DOHH2 (cell line): ENCODE data around the gene A4GALT.
A peak's percentile ranks its signal among the peaks of the same experiment; 100 is the strongest.

Experiments used
- H3F3A ChIP-seq: fragments of 200-600 bp; sonication (generic), shearing (Covaris generic); 2 replicates; pipeline ENCODE4 v1.6.0; 2016; ENCODE audit warnings: antibody characterized with exemption, mild to moderate bottlenecking; ENCODE audit not compliant: control insufficient read depth, insufficient read depth
- H3K27ac ChIP-seq: fragments of 200-600 bp; sonication (generic); 2 replicates; pipeline ENCODE4 v1.5.1; 2014; ENCODE audit warnings: low read depth, mild to moderate bottlenecking, low read length, moderate library complexity
- H3K27me3 ChIP-seq: fragments of 200-600 bp; sonication (generic); 2 replicates; pipeline ENCODE4 v1.6.1; 2014; ENCODE audit warnings: mild to moderate bottlenecking, low read length, mixed read lengths; ENCODE audit not compliant: control insufficient read depth
- H3K36me3 ChIP-seq: fragments of 200-600 bp; sonication (generic); 2 replicates; pipeline ENCODE4 v1.6.1; 2014; ENCODE audit warnings: mild to moderate bottlenecking, low read length, moderate library complexity, mixed read lengths; ENCODE audit not compliant: control insufficient read depth
- H3K4me1 ChIP-seq: fragments of 200-600 bp; sonication (generic); 2 replicates; pipeline ENCODE4 v1.6.1; 2014; ENCODE audit warnings: mild to moderate bottlenecking, low read length, mixed read lengths; ENCODE audit not compliant: control insufficient read depth
- H3K4me2 ChIP-seq: fragments of 200-600 bp; sonication (generic); 2 replicates; pipeline ENCODE4 v1.6.0; 2014; ENCODE audit warnings: mild to moderate bottlenecking, low read length, moderate library complexity
- H3K4me3 ChIP-seq: fragments of 200-600 bp; sonication (generic); 2 replicates; pipeline ENCODE4 v1.5.1; 2014; ENCODE audit warnings: mild to moderate bottlenecking, low read length, mixed read lengths
- H3K79me2 ChIP-seq: fragments of 200-600 bp; sonication (generic); 2 replicates; pipeline ENCODE4 v1.6.1; 2014; ENCODE audit warnings: mild to moderate bottlenecking, low read length, mixed read lengths; ENCODE audit not compliant: control insufficient read depth
- H3K9me2 ChIP-seq: fragments of 200-600 bp; sonication (generic); replicated peaks from 2 replicates; pipeline ENCODE4 v1.6.1; 2014; ENCODE audit warnings: mild to moderate bottlenecking, low read length, mixed read lengths; ENCODE audit not compliant: control insufficient read depth
- H3K9me3 ChIP-seq: fragments of 200-600 bp; sonication (generic); 2 replicates; pipeline ENCODE4 v1.6.1; 2014; ENCODE audit warnings: antibody characterized with exemption, low read length, mixed read lengths; ENCODE audit not compliant: control insufficient read depth, insufficient read depth
- H4K20me1 ChIP-seq: fragments of 200-600 bp; sonication (generic); 2 replicates; pipeline ENCODE4 v1.6.0; 2014; ENCODE audit warnings: low read depth, mild to moderate bottlenecking, antibody characterized with exemption, low read length, moderate library complexity; ENCODE audit not compliant: control insufficient read depth, insufficient read depth
- CTCF ChIP-seq: fragments of 200-600 bp; sonication (generic); IDR thresholded peaks from one replicate; pipeline ENCODE4 v1.5.1; 2014; ENCODE audit warnings: antibody characterized with exemption, mild to moderate bottlenecking, low read depth, low read length; ENCODE audit not compliant: poor library complexity, severe bottlenecking
- EZH2phosphoT487 ChIP-seq: fragments of 200-600 bp; sonication (generic); IDR thresholded peaks from 2 replicates; pipeline ENCODE4 v1.6.1; 2017; ENCODE audit warnings: borderline replicate concordance, mild to moderate bottlenecking, antibody characterized with exemption, low read length, moderate library complexity, mixed read lengths

Gene A4GALT

GRCh38 chr22:42699281-42699975, 21.2 kb downstream of the A4GALT start:
- Histone ChIP-seq H3K4me1 (peaks cover 20% of the 10 kb centered on the region), H3K36me3 (peaks cover 10% of the 10 kb centered on the region), H3K9me3 (no peaks in the 10 kb centered on the region), H3K27ac (no peak overlapping the region), H3K4me3 (no peak overlapping the region), H4K20me1 (no peaks in the 10 kb centered on the region), H3K27me3 (no peaks in the 10 kb centered on the region), H3F3A (no peaks in the 10 kb centered on the region), H3K79me2 (peaks cover 55% of the 10 kb centered on the region), H3K4me2 (no peak overlapping the region), H3K9me2 (no peaks in the 10 kb centered on the region)
- TF ChIP-seq EZH2phosphoT487 (no peak), CTCF (no peak)

DNA sequence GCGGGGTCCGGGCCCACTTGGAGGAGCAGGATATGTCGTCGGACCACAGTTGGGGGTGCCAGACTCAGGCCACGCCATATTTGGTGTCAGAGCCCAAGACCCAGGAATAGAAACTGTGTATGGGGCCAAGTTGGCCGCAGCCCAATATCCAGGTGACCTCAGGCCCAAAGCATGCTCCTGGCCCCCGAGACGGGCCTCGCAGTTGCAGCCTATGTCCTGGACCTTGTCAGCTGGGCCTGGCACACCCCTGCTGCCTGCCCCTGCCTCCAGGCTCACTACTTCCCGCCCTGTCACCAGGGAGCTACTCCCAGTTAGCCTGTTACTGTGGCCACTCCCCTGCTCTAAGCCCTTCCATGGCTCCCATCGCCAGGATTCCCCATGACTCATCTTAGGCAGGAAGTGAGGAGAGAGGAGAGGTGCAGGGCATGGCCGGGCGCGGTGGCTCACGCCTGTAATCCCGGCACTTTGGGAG, 23.1 kb downstream of the A4GALT start:
- Histone ChIP-seq H3K9me3 (no peaks in the 10 kb centered on the region), H3K79me2 (peaks cover 38% of the 10 kb centered on the region), H3F3A (no peaks in the 10 kb centered on the region), H3K9me2 (no peaks in the 10 kb centered on the region), H3K36me3 (peaks cover 18% of the 10 kb centered on the region), H3K4me2 (no peak overlapping the region), H3K27me3 (no peaks in the 10 kb centered on the region), H3K4me3 (no peak overlapping the region), H4K20me1 (no peaks in the 10 kb centered on the region), H3K4me1 (peaks cover 24% of the 10 kb centered on the region), H3K27ac (no peak overlapping the region)
- TF ChIP-seq CTCF, result no peak
- no peak for TF ChIP-seq EZH2phosphoT487

GRCh38 chr22:42696331-42696967, 24.2 kb downstream of the A4GALT start:
- TF ChIP-seq CTCF (no peak), EZH2phosphoT487 (no peak)
- H3K4me3 ChIP-seq, result peak overlapping the region; percentile 9; the same call in 1 of the 2 replicates
- peaks cover 36% of the 10 kb centered on the region for H3K4me1 ChIP-seq
- peak overlapping the region; percentile 40 for H3K4me2 ChIP-seq
- H3K9me2 ChIP-seq, result no peaks in the 10 kb centered on the region
- H3K27me3 ChIP-seq, result no peaks in the 10 kb centered on the region
- H3K36me3 ChIP-seq, result peaks cover 19% of the 10 kb centered on the region
- peak overlapping the region; percentile 22; the same call in 1 of the 2 replicates for H3K27ac ChIP-seq
- no peaks in the 10 kb centered on the region for H3F3A ChIP-seq
- H3K79me2 ChIP-seq, result peaks cover 31% of the 10 kb centered on the region
- H3K9me3 ChIP-seq, result no peaks in the 10 kb centered on the region
- no peaks in the 10 kb centered on the region for H4K20me1 ChIP-seq
